ENCODE measurements around the gene PACSIN2. TPM values are rescaled to one million over a fixed set of nuclear protein-coding genes. Genes with fewer than 3 reads are reported as not detected.
A peak's percentile ranks its signal among the peaks of the same experiment; 100 is the strongest.
"Not testable (repeated sequence)": the region's sequence is repeated elsewhere in the genome, so short reads cannot be mapped to it uniquely, and the experiment has no call there.

The PACSIN2 gene
- total RNA-seq, 1 experiment from 2014 or later, result 35.9 TPM

DNA sequence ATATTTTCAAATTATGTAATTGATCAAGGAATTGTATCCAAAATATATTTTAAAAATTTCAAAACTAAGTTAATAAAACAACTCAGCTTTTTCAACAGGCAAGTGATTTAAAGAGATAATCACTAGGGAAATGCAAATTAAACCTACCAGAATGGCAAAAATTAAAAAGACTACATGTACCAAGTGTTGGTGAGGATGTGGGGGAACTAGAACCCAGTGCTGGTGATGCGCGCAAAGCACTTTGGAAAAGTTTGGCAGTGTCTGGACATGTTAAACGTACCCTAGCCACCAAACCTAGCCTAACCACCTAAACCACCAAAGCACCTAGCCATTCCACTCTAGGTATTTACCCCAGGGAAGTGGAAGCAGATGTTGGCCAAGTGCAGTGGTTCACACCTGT is 22.9 kb downstream of the PACSIN2 start:
- DNase-seq (ENCODE audit: low spot score), result no peak

DNA sequence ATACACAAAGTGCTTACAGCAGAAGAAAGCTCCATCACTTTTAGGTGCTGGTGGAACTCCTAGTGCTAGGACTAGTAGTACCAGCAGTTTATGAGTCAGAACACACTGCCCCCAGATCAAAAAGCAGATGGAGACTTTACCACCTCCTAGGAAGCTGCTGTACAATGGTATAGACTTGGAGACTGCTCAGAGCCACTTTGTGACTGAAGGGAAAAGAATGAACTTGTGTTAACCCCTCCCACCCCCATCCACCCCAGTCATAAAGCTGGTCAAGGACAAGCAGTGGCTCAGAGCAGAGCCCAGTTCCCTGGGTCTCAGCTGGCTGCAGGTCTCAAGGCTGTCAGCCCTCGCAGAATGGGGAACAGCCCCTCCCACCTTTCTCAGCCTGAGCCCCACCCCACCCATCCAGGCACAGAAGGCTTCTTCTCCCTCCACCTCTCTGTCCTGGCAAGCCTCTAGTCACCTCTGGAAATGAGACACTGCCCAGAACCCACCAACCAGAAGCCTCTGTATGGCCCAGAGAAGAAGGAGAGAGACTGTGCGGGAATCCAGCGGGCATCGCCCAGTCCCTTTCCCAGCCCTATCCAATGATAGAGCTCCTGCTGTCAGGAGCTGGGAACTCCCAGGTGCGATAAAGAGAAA is 23.8 kb downstream of the PACSIN2 start:
- DNase-seq (ENCODE audit: low spot score), result peak; percentile 77

DNA sequence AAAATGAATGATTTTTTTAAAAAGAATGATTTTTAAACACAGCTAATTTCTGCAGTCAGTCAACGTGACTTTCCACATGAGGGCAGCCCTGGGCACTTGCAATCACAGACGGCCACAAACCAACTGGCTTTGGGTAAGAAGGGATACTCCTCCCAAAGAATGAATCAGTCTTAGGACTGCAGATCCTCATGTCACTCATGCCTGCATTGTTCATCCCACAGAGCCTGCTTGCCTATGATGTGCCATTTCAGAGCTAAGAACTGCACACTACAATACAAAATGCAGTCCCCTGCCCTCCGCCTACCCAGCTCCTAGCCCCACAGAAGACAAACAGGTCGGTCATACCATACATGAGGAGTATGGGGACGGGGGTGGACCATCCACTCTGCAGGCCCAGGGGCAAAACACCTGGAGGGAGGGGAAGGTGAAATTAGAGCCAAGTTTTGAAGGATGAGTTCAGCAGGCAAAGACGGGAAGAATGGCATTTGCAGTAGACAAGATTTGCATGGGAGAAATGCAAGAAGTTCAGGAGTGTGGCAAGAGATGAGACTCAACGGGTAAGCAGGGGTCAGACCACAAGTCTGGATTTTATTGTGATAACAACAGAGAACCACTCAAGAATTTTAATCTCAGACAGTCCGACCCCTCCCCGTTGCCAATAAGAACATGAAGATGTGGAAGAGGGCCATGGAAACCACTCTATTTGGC is 24.7 kb downstream of the PACSIN2 start:
- peak; percentile 77 for DNase-seq (ENCODE audit: low spot score)

DNA sequence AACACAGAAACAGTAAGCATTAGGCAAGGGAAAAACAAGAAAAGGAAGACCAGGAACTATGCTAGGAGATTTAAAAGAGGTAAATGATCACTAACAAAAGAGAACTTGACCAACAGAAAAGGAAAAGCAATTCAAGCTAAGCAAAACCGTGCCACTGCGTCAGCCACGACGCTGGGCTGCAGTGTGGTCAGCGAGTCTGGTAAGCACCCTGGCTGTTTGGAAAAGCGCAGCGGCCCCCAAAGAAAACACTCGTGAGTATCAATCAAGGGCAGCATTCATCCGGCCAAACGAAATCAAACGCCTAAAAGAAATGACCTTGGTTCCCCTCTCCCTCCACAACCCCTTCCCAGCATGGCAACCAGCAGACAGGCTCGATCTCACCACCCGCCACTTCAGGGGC is 28.8 kb downstream of the PACSIN2 start:
- DNase-seq (ENCODE audit: low spot score), result no peak

DNA sequence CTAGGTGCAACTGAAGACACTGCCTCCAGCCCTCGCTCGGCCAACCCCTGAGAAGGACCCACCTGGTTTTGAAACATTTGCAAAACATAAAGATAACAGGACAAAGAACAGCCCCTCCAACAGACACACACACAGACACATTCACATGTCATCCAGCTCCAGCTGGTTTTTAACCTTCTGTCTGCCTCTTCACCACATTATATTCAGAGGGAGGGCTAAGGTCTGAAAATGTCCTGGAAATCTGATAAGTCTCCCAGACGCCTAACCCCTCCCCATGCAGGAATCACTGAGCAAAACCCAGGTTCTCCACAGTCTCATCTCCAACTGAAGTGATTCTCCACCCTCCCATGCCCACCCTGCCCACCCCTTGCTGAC is 29.4 kb downstream of the PACSIN2 start:
- DNase-seq (ENCODE audit: low spot score), result no peak

DNA sequence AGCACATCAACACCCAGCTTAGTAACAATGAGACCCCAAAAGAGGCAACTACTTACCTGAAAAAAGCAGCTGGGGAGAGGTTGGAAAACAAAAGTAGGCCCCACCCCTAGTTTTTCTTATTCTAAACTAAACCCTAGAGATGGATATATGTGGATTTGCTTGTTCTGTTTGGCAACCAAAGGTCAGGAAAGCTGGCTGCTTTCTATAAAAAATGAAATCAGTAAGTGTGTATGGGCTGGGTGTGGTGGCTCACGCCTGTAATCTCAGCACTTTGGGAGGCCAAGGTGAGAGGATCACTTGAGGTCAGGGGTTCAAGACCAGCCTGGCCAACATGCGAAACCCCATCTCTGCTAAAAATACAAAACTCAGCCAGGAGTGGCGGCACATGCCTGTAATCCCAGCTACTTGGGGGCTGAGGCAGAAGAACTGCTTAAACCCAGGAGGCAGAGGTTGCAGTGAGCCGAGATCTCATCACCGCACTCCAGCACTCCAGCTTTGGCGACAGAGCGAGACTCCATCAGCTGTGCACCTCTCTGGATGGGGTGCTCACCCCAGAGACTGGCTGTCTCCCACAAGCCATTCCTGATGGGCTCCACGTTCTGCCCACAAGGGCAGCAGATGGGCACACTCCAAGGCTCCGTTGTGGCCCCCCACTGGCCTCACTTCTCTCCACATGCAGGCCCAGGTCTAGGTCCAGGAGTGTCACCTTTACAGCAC is 30.0 kb downstream of the PACSIN2 start:
- DNase-seq (ENCODE audit: low spot score), result no peak

DNA sequence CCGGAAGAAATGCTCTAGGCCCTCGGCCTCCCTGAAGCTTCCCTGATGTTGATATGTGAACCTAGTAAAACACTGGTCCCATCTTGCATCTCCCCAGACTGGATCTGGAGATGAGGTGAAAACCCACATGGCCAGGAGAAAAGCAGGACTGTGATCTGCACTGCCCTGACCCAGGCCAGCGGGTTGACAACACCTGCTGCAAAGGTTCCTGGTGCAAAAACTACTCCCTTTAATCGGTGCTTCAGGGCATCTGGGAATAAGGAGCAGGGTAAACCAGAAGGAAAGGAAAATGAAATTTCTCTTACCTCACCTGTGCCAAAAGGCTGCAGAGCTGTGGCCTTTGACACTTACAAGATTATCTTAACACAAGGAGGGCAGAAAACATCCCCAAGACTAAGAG is 30.6 kb downstream of the PACSIN2 start:
- no peak for DNase-seq (ENCODE audit: low spot score)

DNA sequence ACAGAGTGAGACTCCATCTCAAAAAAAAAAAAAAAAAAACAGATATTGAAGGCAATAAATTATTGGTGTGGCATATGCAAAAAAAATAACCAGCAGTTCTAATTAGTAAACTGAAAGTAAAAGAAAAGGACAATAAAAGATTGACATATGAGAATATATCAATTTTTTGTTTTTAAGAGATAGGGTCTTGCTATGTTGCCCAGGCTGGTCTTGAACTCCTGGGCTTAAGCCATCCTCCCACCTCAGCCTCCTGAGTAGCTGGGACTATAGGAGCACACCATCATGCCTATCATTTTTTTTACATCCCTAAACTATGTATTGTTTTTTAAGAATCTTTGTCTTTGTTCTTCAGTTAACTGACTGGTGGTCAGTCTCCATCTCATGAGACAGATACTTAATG is 31.5 kb downstream of the PACSIN2 start:
- DNase-seq (ENCODE audit: low spot score), result no peak

DNA sequence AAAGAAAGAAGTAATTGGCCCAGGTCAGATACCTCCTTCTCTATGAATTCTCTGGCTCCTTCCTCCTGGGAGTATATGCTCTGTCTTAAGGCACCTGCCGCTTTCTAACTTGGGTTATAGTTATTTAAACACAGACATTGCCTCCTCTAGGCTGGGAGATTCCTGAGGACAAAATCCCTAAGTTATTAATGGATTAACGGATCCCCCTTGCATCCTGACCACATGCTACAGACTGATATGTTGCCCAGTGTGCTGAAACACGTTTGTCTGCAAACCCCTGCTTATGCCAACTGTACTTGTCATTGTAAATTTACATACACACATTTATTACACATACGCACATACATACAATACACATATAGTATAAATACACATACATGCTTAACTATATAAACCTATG is 35.3 kb downstream of the PACSIN2 start:
- no peak for DNase-seq (ENCODE audit: low spot score)

DNA sequence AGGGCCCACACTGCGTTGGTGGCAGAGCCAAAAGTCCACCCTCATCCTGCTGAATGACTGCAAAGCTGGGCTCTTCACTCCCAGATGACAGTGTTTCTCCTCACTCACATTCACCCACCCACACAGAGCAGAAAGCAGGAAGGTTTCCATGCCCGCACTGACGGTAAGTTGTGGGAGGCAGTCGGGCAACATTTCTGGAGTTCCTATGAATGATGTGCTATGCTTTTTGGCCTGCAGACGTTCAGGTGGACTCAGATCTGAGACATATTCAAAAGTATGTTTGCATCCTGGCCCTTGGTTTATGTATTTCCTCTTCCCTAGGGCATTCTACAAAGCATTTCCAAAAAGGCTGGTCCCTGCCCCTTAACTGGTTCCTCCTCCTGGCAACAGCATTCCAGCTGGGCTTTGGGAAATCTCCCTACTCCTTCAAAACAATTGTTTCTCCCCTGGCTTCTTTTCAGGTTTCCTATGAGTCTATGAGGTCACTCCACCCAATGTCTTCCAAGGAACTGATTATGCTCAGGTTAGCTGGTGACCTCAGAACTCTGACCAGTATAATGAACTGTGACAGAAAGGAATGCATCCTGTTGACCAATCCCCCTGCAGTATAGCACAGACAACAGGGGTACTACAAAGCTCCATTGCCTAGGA is 36.4 kb downstream of the PACSIN2 start:
- peak; percentile 40 for DNase-seq (ENCODE audit: low spot score)

DNA sequence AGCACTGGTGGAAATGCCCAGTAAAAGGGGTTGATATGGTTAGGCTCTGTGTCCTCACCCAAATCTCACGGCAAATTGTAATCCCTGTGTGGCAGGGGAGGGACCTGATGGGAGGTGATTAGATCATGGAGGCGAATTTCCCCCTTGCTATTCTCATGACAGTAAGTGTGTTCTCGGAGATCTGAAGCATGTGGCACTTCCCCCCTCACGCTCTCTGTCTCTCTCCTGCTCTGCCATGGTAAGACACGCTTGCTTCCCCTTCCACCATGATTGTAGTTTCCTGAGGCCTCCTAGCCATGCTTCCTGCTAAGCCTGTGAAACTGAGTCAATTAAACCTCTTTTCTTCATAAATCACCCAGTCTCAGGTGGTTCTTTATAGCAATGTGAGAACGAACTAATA is 37.4 kb downstream of the PACSIN2 start:
- no peak for DNase-seq (ENCODE audit: low spot score)

DNA sequence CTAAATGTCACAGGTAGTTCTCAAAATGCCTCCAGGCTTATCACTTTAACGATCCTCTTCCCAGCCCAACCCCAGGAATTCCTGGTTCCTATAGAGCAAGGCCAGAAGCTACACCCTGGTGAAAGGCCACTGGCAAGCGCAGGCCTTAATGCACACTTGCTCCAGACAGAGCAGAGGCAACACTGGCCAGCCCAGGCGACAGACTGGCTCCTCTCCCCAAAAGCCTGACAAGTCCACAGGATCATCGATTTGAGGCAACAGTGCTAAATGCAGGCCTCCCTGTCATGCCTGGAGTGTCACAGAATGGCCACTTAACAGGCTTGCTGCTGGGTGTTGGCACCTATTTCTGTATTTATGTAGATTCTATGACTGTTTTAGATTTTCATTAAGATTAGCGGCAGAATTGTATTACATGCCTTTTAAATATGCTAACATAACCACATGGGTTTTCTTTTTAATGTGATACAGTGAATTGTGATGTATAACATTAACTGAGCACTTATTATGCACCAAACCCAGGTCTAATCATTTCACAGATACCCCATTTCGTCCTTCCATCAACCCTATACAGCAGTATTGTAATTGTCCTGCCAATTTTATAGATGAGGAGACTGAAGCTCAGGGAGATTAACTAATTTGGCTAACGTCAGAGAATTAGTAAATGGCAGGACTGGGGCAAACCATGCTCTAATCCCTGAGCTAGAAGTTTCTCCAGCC is 38.6 kb downstream of the PACSIN2 start:
- DNase-seq (ENCODE audit: low spot score), result no peak

DNA sequence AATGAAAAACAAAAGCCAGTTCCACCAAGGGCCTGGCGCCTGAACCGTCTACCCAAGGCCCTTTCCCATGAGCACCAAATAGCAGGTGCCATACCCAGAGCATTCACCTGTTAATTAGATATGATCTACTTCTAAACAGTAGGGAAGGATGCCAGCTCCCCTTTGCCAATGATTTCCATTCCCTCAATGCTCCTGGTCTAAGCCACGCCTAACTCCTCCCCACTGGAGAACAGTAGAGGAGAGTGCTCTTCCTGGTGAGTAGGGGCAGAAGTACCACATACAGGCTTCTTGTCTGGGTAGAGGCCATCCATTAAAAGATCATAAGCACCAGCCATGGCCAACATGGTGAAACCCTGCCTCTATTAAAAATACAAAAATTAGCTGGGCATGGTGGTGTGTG is 40.7 kb downstream of the PACSIN2 start:
- no peak for DNase-seq (ENCODE audit: low spot score)

DNA sequence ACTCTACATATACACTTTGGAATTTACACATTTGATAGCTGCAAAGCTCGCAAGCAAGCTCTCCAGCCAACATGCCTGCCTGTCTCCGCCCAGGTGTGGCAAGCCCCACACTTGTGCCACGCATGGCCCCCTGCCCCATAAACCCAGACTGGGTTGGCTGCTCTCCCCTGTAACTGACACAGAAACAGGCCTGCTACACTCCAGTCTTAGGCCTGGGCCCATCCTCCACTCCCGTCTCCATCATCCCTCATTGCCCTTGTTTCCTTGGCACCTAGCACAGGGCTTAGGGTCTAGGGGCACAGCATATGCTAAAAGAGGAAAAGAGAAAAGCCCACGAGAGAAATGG is 41.4 kb downstream of the PACSIN2 start:
- DNase-seq (ENCODE audit: low spot score), result no peak

DNA sequence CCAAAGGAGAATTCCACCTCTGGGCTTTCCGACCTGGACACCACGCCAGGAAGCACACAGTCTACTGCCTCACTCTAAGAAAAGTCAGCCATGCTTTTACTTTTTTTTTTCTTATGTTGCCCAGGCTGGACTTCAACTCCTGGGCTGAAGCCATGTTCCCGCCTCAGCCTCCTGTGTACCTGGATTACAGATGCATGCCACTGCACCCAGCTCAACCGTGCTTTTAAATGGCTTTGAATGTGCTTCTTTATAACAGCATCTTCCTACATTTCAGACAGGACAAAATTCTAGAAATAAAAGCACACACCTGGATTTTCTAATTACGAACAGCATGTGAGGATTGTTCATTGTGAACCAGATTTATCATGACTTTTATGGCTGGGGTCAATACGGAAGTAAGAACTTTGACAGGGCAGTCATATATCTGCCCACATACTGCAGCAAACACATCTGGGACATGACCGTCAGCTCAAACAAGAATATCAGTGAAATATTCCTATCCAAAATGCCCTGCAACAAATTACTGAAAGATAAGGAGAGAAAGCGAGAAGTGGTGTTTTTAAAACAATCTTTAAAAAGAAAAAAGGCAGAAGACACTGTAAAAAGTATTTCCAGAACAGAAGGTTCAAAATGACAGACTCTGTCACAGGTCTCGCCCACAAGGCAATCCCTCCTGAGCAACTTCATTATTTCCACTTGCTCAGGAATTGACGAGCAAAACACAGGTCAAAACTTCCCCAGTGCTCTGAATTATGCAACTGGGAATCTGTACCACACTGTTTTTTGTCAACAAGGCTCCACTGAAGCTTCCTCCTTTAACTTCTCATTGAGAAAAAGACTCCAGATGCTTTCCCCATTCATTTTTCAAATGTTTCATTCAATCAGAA is 42.1 kb downstream of the PACSIN2 start:
- DNase-seq (ENCODE audit: low spot score), result no peak

DNA sequence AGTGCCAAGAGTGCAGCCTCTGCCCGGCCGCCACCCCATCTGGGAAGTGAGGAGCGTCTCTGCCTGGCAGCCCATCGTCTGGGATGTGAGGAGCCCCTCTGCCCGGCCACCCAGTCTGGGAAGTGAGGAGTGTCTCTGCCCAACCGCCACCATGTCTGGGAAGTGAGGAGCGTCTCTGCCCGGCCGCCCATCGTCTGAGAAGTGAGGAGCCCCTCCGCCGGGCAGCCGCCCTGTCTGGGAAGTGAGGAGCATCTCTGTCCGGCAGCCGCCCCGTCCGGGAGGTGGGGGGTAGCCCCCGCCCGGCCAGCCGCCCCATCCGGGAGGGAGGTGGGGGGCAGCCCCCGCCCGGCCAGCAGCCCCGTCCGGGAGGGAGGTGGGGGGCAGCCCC is 43.5 kb downstream of the PACSIN2 start:
- not testable (repeated sequence) for DNase-seq (ENCODE audit: low spot score)

DNA sequence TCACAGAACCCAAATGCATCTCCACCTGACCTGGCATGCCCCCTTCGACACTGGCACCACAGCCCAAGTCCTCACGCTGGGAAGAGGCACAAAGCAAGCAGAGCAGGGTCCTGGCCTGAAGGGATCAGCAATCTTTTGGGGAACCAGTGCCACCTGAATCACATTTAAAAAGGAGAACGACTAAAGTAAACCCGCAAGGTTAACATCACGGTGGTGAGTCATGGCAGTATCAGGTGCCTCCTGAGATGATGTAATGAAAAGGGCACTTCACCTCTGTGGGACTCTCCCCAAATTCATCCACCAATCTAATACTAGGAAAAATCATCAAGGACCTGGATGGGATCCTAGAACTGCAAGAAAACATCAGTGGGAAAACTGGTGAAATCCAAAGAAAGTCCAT is 44.9 kb downstream of the PACSIN2 start:
- DNase-seq (ENCODE audit: low spot score), result peak; percentile 16

DNA sequence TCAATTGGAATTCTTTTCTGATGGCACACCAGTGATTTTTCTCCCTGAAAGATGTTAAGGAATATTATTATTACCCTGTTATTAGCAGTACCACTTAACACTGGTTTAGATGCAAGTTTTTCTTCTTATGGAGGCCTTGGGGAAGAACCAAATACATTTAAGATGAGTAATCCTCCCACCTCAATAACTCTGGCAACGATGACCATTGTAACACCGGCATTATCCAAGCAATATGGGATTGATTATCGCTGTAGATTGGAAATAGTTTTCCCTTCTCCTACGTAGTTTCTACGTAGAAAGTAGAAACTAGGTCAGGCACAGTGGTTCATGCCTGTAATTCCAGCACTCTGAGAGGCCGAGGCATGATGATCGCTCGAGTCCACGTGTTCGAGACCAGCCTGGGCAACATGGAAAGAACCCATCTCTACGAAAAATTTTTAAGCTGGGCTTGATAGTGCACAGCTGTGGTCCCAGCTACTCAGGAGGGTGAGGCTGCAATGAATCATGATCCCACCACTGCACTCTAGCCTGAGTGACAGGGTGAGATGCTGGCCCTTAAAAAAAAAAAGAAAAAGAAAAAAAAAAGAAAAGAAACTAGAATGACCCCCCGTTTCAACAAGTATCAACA is 45.5 kb downstream of the PACSIN2 start:
- DNase-seq (ENCODE audit: low spot score), result no peak

DNA sequence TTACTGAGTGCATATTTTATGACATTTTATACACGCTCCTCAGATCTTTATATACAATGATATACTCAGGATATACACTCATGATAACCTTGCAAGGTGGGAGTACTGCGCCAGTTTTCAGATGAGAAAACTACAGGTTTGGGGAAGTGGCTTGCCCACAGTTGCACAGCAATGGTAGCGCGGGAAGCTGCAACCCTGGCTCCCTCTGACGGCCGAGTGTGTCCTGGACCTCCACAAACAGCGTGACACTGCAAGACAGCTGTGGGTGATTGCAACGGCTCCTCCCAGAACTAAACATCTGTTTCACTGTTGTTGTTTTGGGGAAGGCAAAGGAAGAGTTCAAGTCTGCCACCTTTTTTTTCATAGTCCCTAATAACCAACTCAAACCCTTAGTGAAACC is 47.0 kb downstream of the PACSIN2 start:
- DNase-seq (ENCODE audit: low spot score), result no peak

DNA sequence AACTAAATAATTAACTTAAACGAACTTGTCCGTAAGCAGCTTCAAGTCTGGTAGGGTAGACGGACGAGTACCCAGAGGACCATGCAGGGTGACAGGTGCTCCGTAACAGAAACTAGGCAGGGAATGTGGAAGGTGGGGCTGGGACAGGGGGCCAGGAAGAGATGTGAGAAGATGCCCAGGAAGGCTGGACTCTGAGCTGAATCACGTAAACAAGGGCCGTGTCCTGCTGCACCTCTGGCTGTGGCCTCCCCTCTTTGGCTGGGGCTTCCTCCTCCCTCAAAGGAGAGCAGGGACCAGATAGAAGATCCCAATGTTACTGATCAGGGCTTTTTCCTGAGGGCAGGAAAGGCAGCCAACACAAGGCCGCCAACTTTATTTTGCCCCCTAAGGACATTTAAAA is 47.9 kb downstream of the PACSIN2 start:
- no peak for DNase-seq (ENCODE audit: low spot score)

DNA sequence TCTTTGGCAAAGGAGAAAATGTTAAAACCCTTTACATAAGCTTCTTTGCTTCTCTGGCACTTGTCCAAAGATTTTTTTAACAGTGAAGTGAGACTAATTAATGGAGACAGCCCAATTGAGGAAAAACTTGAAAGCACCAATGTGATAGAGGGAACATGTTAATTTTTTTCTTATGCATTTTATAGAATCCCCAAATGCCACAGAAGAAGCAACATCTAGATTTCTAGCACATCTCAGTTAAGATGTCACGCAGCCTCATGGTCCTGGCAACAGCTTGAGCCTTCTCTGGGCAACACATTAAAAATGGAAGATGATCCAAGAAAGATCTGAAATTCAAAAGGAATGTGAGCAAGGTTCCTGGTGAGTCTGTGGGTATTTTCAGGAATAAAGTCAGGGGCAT is 48.5 kb downstream of the PACSIN2 start:
- no peak for DNase-seq (ENCODE audit: low spot score)
